Endothelial cell of umbilical vein (primary cell): Measurements from ENCODE around the gene PDXDC1.
"Not testable (repeated sequence)": the region's sequence is repeated elsewhere in the genome, so short reads cannot be mapped to it uniquely, and the experiment has no call there.

Experiments
- CTCF ChIP-seq, 2 donors: IDR thresholded peaks; 1 replicate in 1 of 2; 2 replicates in 1 of 2; pipeline ENCODE4 v1.5.1; 2011; ENCODE audit warnings: low read length in 2 of 2, mild to moderate bottlenecking in 2 of 2, moderate library complexity in 2 of 2, control low read depth in 1 of 2, inconsistent platforms in 1 of 2, low read depth in 1 of 2; ENCODE audit not compliant: insufficient read depth in 1 of 2; ENCODE audit errors: extremely low read depth in 1 of 2
- EZH2 ChIP-seq: IDR thresholded peaks from 2 replicates; pipeline ENCODE4 v1.6.1; 2012; ENCODE audit warnings: borderline replicate concordance, low read depth, mild to moderate bottlenecking, moderate library complexity, low read length, inconsistent platforms; ENCODE audit not compliant: severe bottlenecking
- FOS ChIP-seq: IDR thresholded peaks from 2 replicates; pipeline ENCODE4 v1.6.1; 2011; ENCODE audit warnings: mild to moderate bottlenecking, low read length, moderate library complexity, borderline replicate concordance; ENCODE audit not compliant: insufficient read depth
- GATA2 ChIP-seq: IDR thresholded peaks from 2 replicates; pipeline ENCODE4 v1.7.0; 2011; ENCODE audit warnings: low read depth, mild to moderate bottlenecking, moderate library complexity, mixed read lengths, low read length; ENCODE audit not compliant: insufficient read length, insufficient read depth
- JUN ChIP-seq: IDR thresholded peaks from 2 replicates; pipeline ENCODE4 v1.6.1; 2011; ENCODE audit warnings: borderline replicate concordance, low read depth; ENCODE audit not compliant: insufficient read length, insufficient read depth
- MAX ChIP-seq: IDR thresholded peaks from 2 replicates; pipeline ENCODE4 v1.6.1; 2011; ENCODE audit not compliant: insufficient read depth, insufficient read length
- MYC ChIP-seq: IDR thresholded peaks from one replicate; pipeline ENCODE4 v1.6.1; 2011; ENCODE audit warnings: mild to moderate bottlenecking, low read depth, low read length
- POLR2A ChIP-seq: IDR thresholded peaks from 2 replicates; pipeline ENCODE4 v1.6.1; 2012; ENCODE audit warnings: low read depth, mild to moderate bottlenecking, control low read depth, low read length
- POLR2AphosphoS5 ChIP-seq: IDR thresholded peaks from 2 replicates; pipeline ENCODE4 v1.6.1; 2012; ENCODE audit warnings: low read depth, mild to moderate bottlenecking, control low read depth, low read length, moderate library complexity; ENCODE audit not compliant: insufficient read depth

GRCh38 chr16:15149260-15149659 is 174.4 kb downstream of the PDXDC1 start:
- not testable (repeated sequence) for TF ChIP-seq POLR2A; EZH2; CTCF (IDR thresholded peaks at IDR 0.05; ENCODE audit: extremely low read depth in 1 of 2, insufficient read depth in 1 of 2, low read depth in 1 of 2, low read length in 2 of 2); GATA2; POLR2AphosphoS5; MAX; MYC; JUN; FOS
